Epithelial cell of proximal tubule (primary cell): ENCODE measurements around the gene IL18RAP. TPM values are rescaled to one million over a fixed set of nuclear protein-coding genes. Genes with fewer than 3 reads are reported as not detected.

Experiments
- DNase-seq: peaks from one replicate; pipeline ENCODE4 v3.0.0-alpha.2; 2011; ENCODE audit warnings: low read depth
- H3K4me3 ChIP-seq: 2 replicates; pipeline ENCODE4 v1.5.1; 2011; ENCODE audit warnings: low read depth, mild to moderate bottlenecking, low read length
- CTCF ChIP-seq: conservative IDR thresholded peaks from 2 replicates; pipeline ENCODE4 v1.5.1; 2012; ENCODE audit warnings: low read depth, mild to moderate bottlenecking, low read length
- total RNA-seq: library from RNA; depleted of rRNA; stranded (reverse); fragments of >200 nt; gene quantifications from 2 replicates; pipeline ENCODE4 v1.2.3, GENCODE V29; 2015

IL18RAP gene
- total RNA-seq, 1 donor from 2014 or later = 0.35 TPM

- H3K4me3 ChIP-seq = no peak overlapping the region
- no peak for TF ChIP-seq CTCF
- DNase-seq = no peak
Observed at GRCh38 chr2:102428573-102428972, 5.6 kb downstream of the IL18RAP start.

GRCh38 chr2:102432386-102432785 lies 9.4 kb downstream of the IL18RAP start:
- no peak overlapping the region for H3K4me3 ChIP-seq
- no peak for TF ChIP-seq CTCF
- DNase-seq = no peak

GRCh38 chr2:102433973-102434654 lies 11.2 kb downstream of the IL18RAP start:
- no peak for TF ChIP-seq CTCF
- no peak for DNase-seq
- H3K4me3 ChIP-seq = no peak overlapping the region

DNA sequence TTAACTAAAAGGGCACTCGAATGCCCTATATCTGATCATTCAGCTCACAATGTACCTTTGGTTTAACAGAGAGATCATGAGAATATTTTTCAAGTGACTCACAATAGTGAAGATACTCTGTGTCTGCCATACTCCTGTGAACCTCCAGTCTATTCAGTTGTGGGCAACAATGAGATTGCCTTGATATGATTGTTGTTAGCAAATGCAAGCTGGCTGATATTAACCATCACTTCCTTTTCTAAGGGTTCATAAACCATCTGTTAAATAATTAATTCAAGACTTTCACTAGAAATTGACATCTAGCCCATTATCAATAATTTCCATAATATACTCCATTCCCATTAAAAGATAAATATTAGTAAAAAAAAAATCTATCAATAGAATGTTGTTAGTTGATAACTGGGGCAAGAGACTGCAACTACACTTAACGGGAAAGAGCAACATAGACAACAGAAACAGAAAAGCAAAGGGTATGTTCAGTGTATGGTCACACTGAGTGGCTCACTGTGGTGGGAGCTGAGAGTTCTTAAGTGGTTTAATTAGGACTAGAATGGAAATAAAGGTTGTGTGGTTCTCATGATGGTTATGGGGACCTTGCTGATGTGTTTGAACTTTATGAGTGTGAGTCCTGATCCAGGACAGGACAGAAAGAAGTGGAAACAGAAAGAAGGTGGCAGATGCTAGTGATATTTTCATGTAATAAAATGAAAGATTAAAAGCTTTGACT lies 11.9 kb downstream of the IL18RAP start:
- no peak for TF ChIP-seq CTCF
- H3K4me3 ChIP-seq = no peak overlapping the region
- DNase-seq = no peak

- no peak for TF ChIP-seq CTCF
- H3K4me3 ChIP-seq = no peak overlapping the region
- no peak for DNase-seq
Observed at GRCh38 chr2:102435741-102436140, 12.8 kb downstream of the IL18RAP start.

- no peak overlapping the region for H3K4me3 ChIP-seq
- no peak for TF ChIP-seq CTCF
- no peak for DNase-seq
Observed at GRCh38 chr2:102436323-102436722, 13.4 kb downstream of the IL18RAP start.
